AG04449 (cell line): Measurements from ENCODE around the gene LIPG.
"Not testable (repeated sequence)": the region's sequence is repeated elsewhere in the genome, so short reads cannot be mapped to it uniquely, and the experiment has no call there.

Experiments used
- CTCF ChIA-PET: fragments of 350-600 bp; formaldehyde crosslinking; extraction: SDS; loops from one replicate; lab custom pipeline; 2021; ENCODE audit warnings: antibody characterized with exemption; lab: Yijun Ruan, JAX
- POLR2A ChIA-PET: fragments of 400-600, 350-600 bp; formaldehyde crosslinking; extraction: SDS; loops from one replicate; lab custom pipeline; 2020; ENCODE audit warnings: antibody characterized with exemption, inconsistent platforms; lab: Yijun Ruan, JAX
- DNase-seq: peaks from one replicate; pipeline ENCODE4 v3.0.0-alpha.2; 2010; ENCODE audit warnings: low read depth, low spot score
- H3K4me3 ChIP-seq: 2 replicates; pipeline ENCODE4 v1.5.1; 2011; ENCODE audit warnings: low read depth, mild to moderate bottlenecking, control low read depth, low read length
- TF ChIP-seq, protein P1 (sequence below): IDR thresholded peaks from one replicate; pipeline ENCODE4 v1.5.1; 2011; ENCODE audit warnings: mild to moderate bottlenecking, moderate library complexity, low read length, control low read depth, inconsistent platforms; ENCODE audit not compliant: insufficient read depth; ENCODE audit errors: missing control alignments

Gene LIPG

DNA sequence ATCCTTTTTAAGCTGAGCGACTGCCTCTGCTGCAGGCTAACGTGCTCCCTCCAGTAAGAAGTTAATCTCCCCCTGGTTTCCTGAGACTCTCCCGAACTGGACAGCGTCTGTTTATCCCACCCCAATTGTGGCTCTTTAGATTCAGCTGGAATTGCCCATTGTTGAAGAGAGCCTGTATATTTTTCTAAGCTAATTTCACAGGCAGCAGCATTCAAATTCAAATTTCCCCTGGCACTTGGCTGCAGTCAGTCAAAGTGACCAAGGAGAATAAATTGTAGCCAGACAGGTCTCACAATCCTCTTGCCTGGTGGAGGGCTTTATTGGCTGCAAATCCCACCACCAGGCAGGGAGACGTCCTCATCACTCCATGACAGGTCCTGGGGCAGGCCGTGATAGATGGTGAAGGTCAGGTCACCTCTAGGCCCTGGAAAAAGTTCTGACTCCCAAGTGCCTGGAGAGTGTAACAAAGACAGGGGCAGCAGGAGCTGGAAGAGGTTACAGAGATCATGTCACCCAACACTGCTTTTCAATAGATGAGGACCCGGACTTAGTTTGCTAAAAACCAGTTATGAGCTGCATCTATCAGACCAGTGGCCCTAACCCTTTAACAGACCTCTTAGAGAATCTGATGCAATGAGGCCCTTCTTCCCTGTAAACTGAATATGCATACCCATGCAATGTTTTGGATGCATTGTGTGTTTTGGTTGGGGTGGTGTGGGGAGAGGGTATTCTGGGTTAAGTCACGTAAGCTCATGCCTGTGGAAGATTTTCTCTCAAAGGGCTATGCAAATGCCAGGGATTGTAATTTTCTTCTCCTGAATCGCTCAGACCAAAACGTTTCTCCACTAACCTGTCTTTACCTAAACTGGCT lies 42.5 kb upstream of the LIPG start:
- CTCF ChIA-PET = interaction anchor here (1.2 to 3.6 kb wide), 3 partner anchors 9 to 341 kb away, joined by 3 to 25 read pairs (median 20); no protein-coding TSS in a partner anchor
- TF ChIP-seq, protein P1, sequence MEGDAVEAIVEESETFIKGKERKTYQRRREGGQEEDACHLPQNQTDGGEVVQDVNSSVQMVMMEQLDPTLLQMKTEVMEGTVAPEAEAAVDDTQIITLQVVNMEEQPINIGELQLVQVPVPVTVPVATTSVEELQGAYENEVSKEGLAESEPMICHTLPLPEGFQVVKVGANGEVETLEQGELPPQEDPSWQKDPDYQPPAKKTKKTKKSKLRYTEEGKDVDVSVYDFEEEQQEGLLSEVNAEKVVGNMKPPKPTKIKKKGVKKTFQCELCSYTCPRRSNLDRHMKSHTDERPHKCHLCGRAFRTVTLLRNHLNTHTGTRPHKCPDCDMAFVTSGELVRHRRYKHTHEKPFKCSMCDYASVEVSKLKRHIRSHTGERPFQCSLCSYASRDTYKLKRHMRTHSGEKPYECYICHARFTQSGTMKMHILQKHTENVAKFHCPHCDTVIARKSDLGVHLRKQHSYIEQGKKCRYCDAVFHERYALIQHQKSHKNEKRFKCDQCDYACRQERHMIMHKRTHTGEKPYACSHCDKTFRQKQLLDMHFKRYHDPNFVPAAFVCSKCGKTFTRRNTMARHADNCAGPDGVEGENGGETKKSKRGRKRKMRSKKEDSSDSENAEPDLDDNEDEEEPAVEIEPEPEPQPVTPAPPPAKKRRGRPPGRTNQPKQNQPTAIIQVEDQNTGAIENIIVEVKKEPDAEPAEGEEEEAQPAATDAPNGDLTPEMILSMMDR = no peak
- POLR2A ChIA-PET = no interaction called here
- no peak overlapping the region for H3K4me3 ChIP-seq
- no peak for DNase-seq

DNA sequence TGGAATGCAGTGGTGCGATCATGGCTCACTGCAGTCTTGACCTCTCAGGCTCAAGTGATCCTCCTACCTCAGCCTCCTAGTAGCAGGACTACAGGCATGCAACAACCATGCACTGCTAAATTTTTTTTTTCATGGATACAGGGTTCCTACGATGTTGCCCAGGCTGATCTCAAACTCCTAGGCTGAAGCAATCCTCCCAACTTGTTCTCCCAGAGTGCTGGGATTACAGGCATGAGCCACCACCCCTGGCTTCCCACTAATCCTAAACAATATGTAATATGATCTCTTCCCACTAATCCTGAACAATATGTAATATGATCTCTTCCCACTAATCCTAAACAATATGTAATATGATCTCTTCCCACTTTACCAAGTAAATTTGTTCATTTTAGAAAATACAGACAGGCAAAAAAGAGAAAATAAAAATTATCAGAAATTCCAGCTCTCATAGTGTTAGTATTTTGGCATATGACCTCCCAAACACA lies 41.2 kb upstream of the LIPG start:
- TF ChIP-seq, protein P1 = no peak
- no peak for DNase-seq
- ChIA-PET POLR2A (no interaction called here), CTCF (interaction anchor here (1.0 to 3.6 kb wide), 2 partner anchors 10 to 264 kb away, joined by 3 to 25 read pairs; no protein-coding TSS in a partner anchor)
- H3K4me3 ChIP-seq = no peak overlapping the region

DNA sequence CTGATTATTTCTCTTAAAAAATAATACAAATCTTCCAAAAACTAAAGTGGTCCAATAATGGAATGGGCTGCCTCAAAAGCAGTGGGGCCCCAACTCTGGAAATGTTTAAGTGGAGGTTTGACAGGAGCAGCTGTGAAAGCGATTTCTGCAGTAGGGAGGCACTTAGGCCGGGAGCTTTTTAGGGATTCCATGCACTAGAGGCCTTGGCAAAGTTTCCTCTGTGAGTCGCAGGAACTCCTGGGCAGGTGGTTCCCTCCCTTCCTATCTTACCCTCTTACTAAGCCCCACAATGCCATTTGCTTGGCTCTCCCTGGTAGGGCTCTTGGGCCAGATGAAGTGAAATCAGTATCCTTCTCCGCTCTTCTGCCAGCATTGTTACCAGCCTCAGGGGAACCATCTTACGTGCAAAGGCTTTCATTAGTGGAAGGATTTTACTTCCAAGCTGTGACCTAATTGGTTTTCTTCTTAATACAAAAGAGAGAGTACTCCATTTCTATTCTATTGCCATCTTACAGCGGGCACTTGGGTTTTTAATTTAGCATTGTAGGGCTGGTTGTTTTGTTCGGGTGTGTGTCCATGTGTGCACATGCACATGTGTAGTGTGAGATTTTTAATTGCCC lies 40.5 kb upstream of the LIPG start:
- H3K4me3 ChIP-seq = no peak overlapping the region
- TF ChIP-seq, protein P1 = no peak
- POLR2A ChIA-PET = no interaction called here
- no peak for DNase-seq
- CTCF ChIA-PET = interaction anchor here (1.0 to 3.6 kb wide), 2 partner anchors 10 to 264 kb away, joined by 3 to 25 read pairs; no protein-coding TSS in a partner anchor

DNA sequence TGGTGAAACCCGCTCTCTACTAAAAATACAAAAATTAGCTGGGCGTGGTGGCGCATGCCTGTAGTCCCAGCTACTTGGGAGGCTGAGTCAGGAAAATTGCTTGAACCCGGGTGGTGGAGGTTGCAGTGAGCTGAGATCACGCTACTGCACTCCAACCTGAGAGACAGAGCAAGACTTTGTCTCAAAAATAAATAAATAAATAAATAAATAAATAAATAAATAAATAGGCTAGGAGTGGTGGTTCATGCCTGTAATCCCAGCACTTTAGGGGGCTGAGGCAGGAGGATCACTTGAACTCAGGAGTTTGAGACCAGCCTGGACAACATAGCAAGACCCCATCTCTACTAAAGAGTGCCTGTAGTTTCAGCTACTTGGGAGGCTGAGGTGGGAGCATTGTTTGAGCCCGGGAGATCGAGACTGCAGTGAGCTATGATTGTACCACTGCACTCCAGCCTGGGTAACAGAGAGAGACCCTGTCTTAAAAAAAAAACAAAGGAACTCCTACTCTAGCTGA lies 38.2 kb upstream of the LIPG start:
- CTCF ChIA-PET = interaction anchor here (1.2 to 5.8 kb wide), 5 partner anchors 13 to 336 kb away, joined by 3 to 22 read pairs (median 3); no protein-coding TSS in a partner anchor
- DNase-seq, H3K4me3 ChIP-seq, POLR2A ChIA-PET: not testable (repeated sequence)

DNA sequence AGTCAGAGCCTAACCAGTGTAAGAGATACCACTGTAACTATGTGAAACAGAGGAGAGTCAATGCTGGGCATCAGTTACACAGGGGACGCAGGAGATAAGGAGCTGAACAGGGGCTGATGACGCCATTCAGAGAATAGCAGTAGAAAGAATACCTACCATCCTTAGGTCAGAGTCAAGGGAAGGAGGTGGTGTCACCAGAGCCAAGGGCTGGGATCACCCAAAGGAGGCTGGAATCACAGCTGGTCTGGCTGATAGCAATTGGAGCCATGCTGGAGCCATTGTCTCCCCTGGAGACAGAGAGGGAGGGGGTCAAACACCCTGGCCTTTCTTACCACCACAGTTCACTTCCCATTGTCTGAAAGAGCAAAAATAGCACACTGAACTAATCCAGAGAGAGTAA lies 37.5 kb upstream of the LIPG start:
- no peak for DNase-seq
- ChIA-PET POLR2A (no interaction called here), CTCF (interaction anchor here (0.9 to 5.8 kb wide), 5 partner anchors 13 to 336 kb away, joined by 3 to 22 read pairs (median 3); no protein-coding TSS in a partner anchor)
- TF ChIP-seq, protein P1 = no peak
- no peak overlapping the region for H3K4me3 ChIP-seq

DNA sequence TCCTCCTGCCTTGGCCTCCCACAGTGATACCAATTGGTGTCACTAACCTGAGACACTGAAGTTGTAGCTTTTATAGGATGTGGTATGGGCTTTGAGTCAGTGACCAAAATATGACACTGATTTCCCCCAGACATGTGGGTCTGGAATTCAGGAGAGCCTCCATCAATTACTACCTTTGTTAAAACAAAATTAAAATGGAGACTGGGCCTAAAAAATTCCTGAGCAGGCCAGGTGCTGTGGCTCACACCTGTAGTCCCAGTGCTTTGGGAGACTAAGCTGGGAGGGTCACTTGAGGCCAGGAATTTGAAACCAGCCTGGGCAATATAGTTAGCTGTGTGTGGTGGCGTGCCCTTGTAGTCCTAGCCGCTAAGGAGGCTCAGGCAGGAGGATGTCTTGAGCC lies 36.9 kb upstream of the LIPG start:
- H3K4me3 ChIP-seq = no peak overlapping the region
- ChIA-PET POLR2A (no interaction called here), CTCF (interaction anchor here (0.9 to 5.8 kb wide), 2 partner anchors 14 to 334 kb away, joined by 3 to 22 read pairs; no protein-coding TSS in a partner anchor)
- TF ChIP-seq, protein P1 = no peak
- no peak for DNase-seq
